Ramos (cell line): ENCODE results near the gene GTSE1.

Source experiments
- in situ Hi-C: fragments of 300-500 bp; cut with MboI; formaldehyde crosslinking; loops from one replicate; pipeline ENCODE4 v1.14.3; 2022; ENCODE audit warnings: low sequenced_read_pairs; ENCODE audit not compliant: unreplicated experiment

Gene GTSE1

GRCh38 chr22:46350121-46350520, 53.5 kb downstream of the GTSE1 start:
- in situ Hi-C loops = no loop called here

- in situ Hi-C loops = no loop called here
Measured at GRCh38 chr22:46350646-46351045, 54.0 kb downstream of the GTSE1 start.

GRCh38 chr22:46351131-46351735, 54.6 kb downstream of the GTSE1 start:
- in situ Hi-C loops = no loop called here

GRCh38 chr22:46351767-46352166, 55.1 kb downstream of the GTSE1 start:
- in situ Hi-C loops = no loop called here

GRCh38 chr22:46352276-46352675, 55.6 kb downstream of the GTSE1 start:
- in situ Hi-C loops = no loop called here

- in situ Hi-C loops = no loop called here
Measured at GRCh38 chr22:46352691-46353386, 56.2 kb downstream of the GTSE1 start.

- in situ Hi-C loops = no loop called here
Measured at GRCh38 chr22:46353483-46354105, 56.9 kb downstream of the GTSE1 start.

- in situ Hi-C loops = no loop called here
Measured at GRCh38 chr22:46354176-46354992, 57.7 kb downstream of the GTSE1 start.

GRCh38 chr22:46354993-46355305, 58.3 kb downstream of the GTSE1 start:
- in situ Hi-C loops = no loop called here

- in situ Hi-C loops = no loop called here
Measured at GRCh38 chr22:46355369-46355995, 58.8 kb downstream of the GTSE1 start.

GRCh38 chr22:46355996-46356471, 59.4 kb downstream of the GTSE1 start:
- in situ Hi-C loops = no loop called here

- in situ Hi-C loops = no loop called here
Measured at GRCh38 chr22:46356496-46357480, 60.1 kb downstream of the GTSE1 start.

- in situ Hi-C loops = no loop called here
Measured at GRCh38 chr22:46357711-46358520, 61.2 kb downstream of the GTSE1 start.

GRCh38 chr22:46358766-46359165, 62.1 kb downstream of the GTSE1 start:
- in situ Hi-C loops = no loop called here

- in situ Hi-C loops = no loop called here
Measured at GRCh38 chr22:46359362-46359761, 62.7 kb downstream of the GTSE1 start.

GRCh38 chr22:46360097-46360496, 63.4 kb downstream of the GTSE1 start:
- in situ Hi-C loops = no loop called here

- in situ Hi-C loops = no loop called here
Measured at GRCh38 chr22:46360891-46361290, 64.2 kb downstream of the GTSE1 start.

GRCh38 chr22:46361826-46362202, 65.1 kb downstream of the GTSE1 start:
- in situ Hi-C loops = no loop called here
